CD4-positive, CD25-positive, alpha-beta regulatory T cell (primary cell): ENCODE measurements around the gene SKIC2. TPM values are rescaled to one million over a fixed set of nuclear protein-coding genes. Genes with fewer than 3 reads are reported as not detected.
A peak's percentile ranks its signal among the peaks of the same experiment; 100 is the strongest.
"Not testable (repeated sequence)": the region's sequence is repeated elsewhere in the genome, so short reads cannot be mapped to it uniquely, and the experiment has no call there.

Experiments
- ATAC-seq, 2 donors: fragments of 150-1000 bp; cut with Tn5 transposase; one replicate each; pipeline ENCODE4 v1.10.0; 2021; ENCODE audit warnings: low read depth in 2 of 2, moderate number of reproducible peaks in 2 of 2, moderate library complexity in 1 of 2
- DNase-seq, 3 donors: peaks; one replicate each; pipeline versions ENCODE4 v3.0.0 to v3.0.0-alpha.2; 2012 to 2022; ENCODE audit warnings: mixed read lengths in 1 of 3
- H3K27ac ChIP-seq: one replicate; pipeline ENCODE4 v1.7.0; 2013; ENCODE audit warnings: mild to moderate bottlenecking, low read length; ENCODE audit not compliant: insufficient read depth, poor library complexity, severe bottlenecking
- H3K27me3 ChIP-seq: one replicate; pipeline ENCODE4 v1.7.0; 2013; ENCODE audit warnings: low read length; ENCODE audit not compliant: control insufficient read depth, insufficient read depth
- H3K36me3 ChIP-seq: one replicate; pipeline ENCODE4 v1.7.0; 2013; ENCODE audit warnings: mild to moderate bottlenecking, low read length, moderate library complexity; ENCODE audit not compliant: control insufficient read depth, insufficient read depth
- H3K4me1 ChIP-seq: 2 replicates; pipeline ENCODE4 v1.7.0; 2013; ENCODE audit warnings: mild to moderate bottlenecking, low read length; ENCODE audit not compliant: insufficient read depth, control insufficient read depth, poor library complexity, severe bottlenecking
- H3K4me3 ChIP-seq: one replicate; pipeline ENCODE4 v1.7.0; 2013; ENCODE audit warnings: low read depth, mild to moderate bottlenecking, low read length, moderate library complexity
- H3K9me3 ChIP-seq, 2 experiments: 1 replicate in 1 of 2; 2 replicates in 1 of 2; pipeline ENCODE4 v1.7.0; 2013; ENCODE audit warnings: low read length in 2 of 2, mild to moderate bottlenecking in 1 of 2, moderate library complexity in 1 of 2; ENCODE audit not compliant: control insufficient read depth in 2 of 2
- H3K27ac Mint-ChIP-seq, 3 donors: one replicate each; pipeline ENCODE4 v1.8.0; 2020 to 2022; ENCODE audit warnings: mild to moderate bottlenecking in 3 of 3, mixed read lengths in 3 of 3, moderate library complexity in 2 of 3
- H3K27me3 Mint-ChIP-seq: one replicate; pipeline ENCODE4 v1.8.0; 2022; ENCODE audit warnings: mild to moderate bottlenecking, mixed read lengths
- H3K36me3 Mint-ChIP-seq: one replicate; pipeline ENCODE4 v1.8.0; 2020; ENCODE audit warnings: mixed read lengths
- H3K4me1 Mint-ChIP-seq, 4 donors: one replicate each; pipeline ENCODE4 v1.8.0; 2020 to 2022; ENCODE audit warnings: mixed read lengths in 4 of 4, mild to moderate bottlenecking in 1 of 4
- H3K4me3 Mint-ChIP-seq, 4 donors: one replicate each; pipeline ENCODE4 v1.8.0; 2020 to 2022; ENCODE audit warnings: mild to moderate bottlenecking in 4 of 4, mixed read lengths in 4 of 4, moderate library complexity in 3 of 4
- H3K9me3 Mint-ChIP-seq, 7 donors: one replicate each; pipeline ENCODE4 v1.8.0; 2020 to 2022; ENCODE audit warnings: mixed read lengths in 7 of 7, mild to moderate bottlenecking in 3 of 7, moderate library complexity in 2 of 7
- polyA plus RNA-seq, 4 donors: library from polyadenylated mRNA; unstranded; fragments of 300-500 nt; fragmentation: Illumina TruSeq; gene quantifications; one replicate each; pipeline ENCODE4 v1.2.3, GENCODE V29; 2021
- total RNA-seq: library from RNA; stranded (reverse); gene quantifications from one replicate; pipeline ENCODE4 v1.2.3, GENCODE V29; 2022

Gene SKIC2
- total and polyA plus RNA-seq, 5 donors from 2014 or later, result 16.2 to 101 (median 17.7) TPM

GRCh38 chr6:31920811-31921210 is 38.2 kb upstream of the SKIC2 start:
- Histone ChIP-seq H3K4me3 (no peak overlapping the region), H3K4me1 (no peaks in the 10 kb centered on the region), H3K27ac (no peak overlapping the region), H3K9me3 (no peaks in the 10 kb centered on the region), H3K27me3 (no peaks in the 10 kb centered on the region), H3K36me3 (no peaks in the 10 kb centered on the region)
- no peak for ATAC-seq
- peaks cover 10% of the 10 kb centered on the region for H3K27me3 Mint-ChIP-seq
- DNase-seq, result no peak
- no peaks in the 10 kb centered on the region for H3K36me3 Mint-ChIP-seq
- H3K9me3 Mint-ChIP-seq, result no peaks in the 10 kb centered on the region
- no peak overlapping the region for H3K27ac Mint-ChIP-seq
- no peak overlapping the region for H3K4me3 Mint-ChIP-seq
- peaks cover 0 to 2% (median under 1%) of the 10 kb centered on the region in 4 donors for H3K4me1 Mint-ChIP-seq

GRCh38 chr6:31922942-31923341 is 36.0 kb upstream of the SKIC2 start:
- Mint-ChIP-seq H3K4me3 (no peak overlapping the region), H3K36me3 (no peaks in the 10 kb centered on the region), H3K9me3 (no peaks in the 10 kb centered on the region), H3K27me3 (peaks cover 10% of the 10 kb centered on the region), H3K4me1 (peaks cover 0 to 2% (median under 1%) of the 10 kb centered on the region in 4 donors), H3K27ac (peak overlapping the region in 1 of 3 donors; percentile 67)
- DNase-seq (peak in 2 of 3 donors; percentile 13 to 31), ATAC-seq (no peak)
- Histone ChIP-seq H3K36me3 (no peaks in the 10 kb centered on the region), H3K4me1 (no peaks in the 10 kb centered on the region), H3K27me3 (no peaks in the 10 kb centered on the region), H3K4me3 (no peak overlapping the region), H3K9me3 (no peaks in the 10 kb centered on the region), H3K27ac (no peak overlapping the region)

GRCh38 chr6:31927242-31927862 is 31.6 kb upstream of the SKIC2 start, which contains the start of gene C2:
Gene C2, plus strand, starts transcription at chr6:31927717. Its CDS starts 36 bp downstream, at chr6:31927753.
- DNase-seq (no peak), ATAC-seq (no peak)
- Mint-ChIP-seq H3K4me3 (no peak within 1 kb of the TSS), H3K27me3 (no peaks in the 10 kb centered on the region), H3K4me1 (peaks cover 0 to 4% (median 1%) of the 10 kb centered on the region in 4 donors), H3K27ac (no peak within 1 kb of the TSS), H3K9me3 (no peaks in the 10 kb centered on the region), H3K36me3 (no peaks in the 10 kb centered on the region)
- Histone ChIP-seq H3K4me3 (no peak within 1 kb of the TSS), H3K36me3 (no peaks in the 10 kb centered on the region), H3K4me1 (no peaks in the 10 kb centered on the region), H3K9me3 (no peaks in the 10 kb centered on the region), H3K27me3 (no peaks in the 10 kb centered on the region), H3K27ac (no peak within 1 kb of the TSS)

- Mint-ChIP-seq H3K27me3 (no peaks in the 10 kb centered on the region), H3K4me3 (no peak overlapping the region), H3K4me1 (peaks cover 0 to 3% (median under 1%) of the 10 kb centered on the region in 4 donors), H3K27ac (no peak overlapping the region), H3K36me3 (no peaks in the 10 kb centered on the region), H3K9me3 (no peaks in the 10 kb centered on the region)
- H3K4me3 ChIP-seq, result no peak overlapping the region
- H3K36me3 ChIP-seq, result no peaks in the 10 kb centered on the region
- no peak overlapping the region for H3K27ac ChIP-seq
- no peak for ATAC-seq
- no peaks in the 10 kb centered on the region for H3K4me1 ChIP-seq
- H3K27me3 ChIP-seq, result no peaks in the 10 kb centered on the region
- no peak for DNase-seq
- H3K9me3 ChIP-seq, result no peaks in the 10 kb centered on the region
These were observed 30.9 kb upstream of the SKIC2 start for GRCh38 chr6:31927863-31928671.

- no peaks in the 10 kb centered on the region for H3K36me3 ChIP-seq
- DNase-seq (no peak), ATAC-seq (no peak)
- Mint-ChIP-seq H3K36me3 (no peaks in the 10 kb centered on the region), H3K27me3 (peaks cover 4% of the 10 kb centered on the region), H3K9me3 (no peaks in the 10 kb centered on the region), H3K4me3 (no peak overlapping the region), H3K4me1 (peaks cover 0 to 2% (median 0%) of the 10 kb centered on the region in 4 donors), H3K27ac (no peak overlapping the region)
- no peaks in the 10 kb centered on the region for H3K9me3 ChIP-seq
- no peaks in the 10 kb centered on the region for H3K4me1 ChIP-seq
- H3K27me3 ChIP-seq, result no peaks in the 10 kb centered on the region
- H3K4me3 ChIP-seq, result no peak overlapping the region
- no peak overlapping the region for H3K27ac ChIP-seq
These were observed 30.4 kb upstream of the SKIC2 start for GRCh38 chr6:31928672-31928939.

- Mint-ChIP-seq H3K27me3 (peaks cover 4% of the 10 kb centered on the region), H3K4me3 (no peak overlapping the region), H3K27ac (no peak overlapping the region), H3K9me3 (no peaks in the 10 kb centered on the region), H3K4me1 (peaks cover 0 to 2% (median 0%) of the 10 kb centered on the region in 4 donors), H3K36me3 (no peaks in the 10 kb centered on the region)
- Histone ChIP-seq H3K27me3 (no peaks in the 10 kb centered on the region), H3K4me1 (no peaks in the 10 kb centered on the region), H3K27ac (no peak overlapping the region), H3K9me3 (no peaks in the 10 kb centered on the region), H3K4me3 (no peak overlapping the region), H3K36me3 (no peaks in the 10 kb centered on the region)
- ATAC-seq (no peak), DNase-seq (no peak)
These were observed 28.0 kb upstream of the SKIC2 start for GRCh38 chr6:31930962-31931361.

- not testable (repeated sequence) for DNase-seq, H3K4me1 Mint-ChIP-seq, H3K27ac ChIP-seq, H3K36me3 Mint-ChIP-seq, H3K36me3 ChIP-seq, ATAC-seq, H3K27me3 Mint-ChIP-seq, H3K9me3 Mint-ChIP-seq, H3K9me3 ChIP-seq, H3K27me3 ChIP-seq, H3K4me3 ChIP-seq, H3K27ac Mint-ChIP-seq, H3K4me3 Mint-ChIP-seq, H3K4me1 ChIP-seq
These were observed 26.8 kb upstream of the SKIC2 start for GRCh38 chr6:31932137-31932536.

GRCh38 chr6:31933537-31933936 is 25.4 kb upstream of the SKIC2 start:
- Mint-ChIP-seq H3K36me3 (no peaks in the 10 kb centered on the region), H3K27ac (no peak overlapping the region), H3K4me1 (peaks cover 0 to 2% (median 0%) of the 10 kb centered on the region in 4 donors), H3K4me3 (no peak overlapping the region), H3K27me3 (peaks cover 8% of the 10 kb centered on the region), H3K9me3 (no peaks in the 10 kb centered on the region)
- H3K27ac ChIP-seq, result no peak overlapping the region
- H3K4me1 ChIP-seq, result no peaks in the 10 kb centered on the region
- H3K9me3 ChIP-seq, result no peaks in the 10 kb centered on the region
- no peaks in the 10 kb centered on the region for H3K36me3 ChIP-seq
- H3K27me3 ChIP-seq, result no peaks in the 10 kb centered on the region
- DNase-seq (no peak), ATAC-seq (no peak)
- H3K4me3 ChIP-seq, result no peak overlapping the region
